Measurements from ENCODE around the gene TRIM15.
"Not testable (repeated sequence)": the region's sequence is repeated elsewhere in the genome, so short reads cannot be mapped to it uniquely, and the experiment has no call there.

DNA sequence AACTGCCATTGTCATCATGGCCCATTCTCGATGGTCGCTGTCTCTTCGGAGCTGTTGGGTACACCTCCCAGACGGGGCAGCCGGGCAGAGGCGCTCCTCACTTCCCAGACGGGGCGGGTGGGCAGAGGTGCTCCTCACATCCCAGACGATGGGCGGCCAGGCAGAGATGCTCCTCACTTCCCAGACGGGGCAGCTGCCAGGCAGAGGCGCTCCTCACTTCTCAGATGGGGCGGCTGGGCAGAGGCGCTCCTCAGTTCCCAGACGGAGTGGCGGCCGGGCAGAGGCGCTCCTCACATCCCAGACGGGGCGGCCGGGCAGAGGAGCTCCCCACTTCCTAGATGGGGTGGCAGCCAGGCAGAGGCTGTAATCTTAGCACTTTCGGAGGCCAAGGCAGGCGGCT, 58.6 kb downstream of the TRIM15 start:
- TF ChIP-seq, protein P1, sequence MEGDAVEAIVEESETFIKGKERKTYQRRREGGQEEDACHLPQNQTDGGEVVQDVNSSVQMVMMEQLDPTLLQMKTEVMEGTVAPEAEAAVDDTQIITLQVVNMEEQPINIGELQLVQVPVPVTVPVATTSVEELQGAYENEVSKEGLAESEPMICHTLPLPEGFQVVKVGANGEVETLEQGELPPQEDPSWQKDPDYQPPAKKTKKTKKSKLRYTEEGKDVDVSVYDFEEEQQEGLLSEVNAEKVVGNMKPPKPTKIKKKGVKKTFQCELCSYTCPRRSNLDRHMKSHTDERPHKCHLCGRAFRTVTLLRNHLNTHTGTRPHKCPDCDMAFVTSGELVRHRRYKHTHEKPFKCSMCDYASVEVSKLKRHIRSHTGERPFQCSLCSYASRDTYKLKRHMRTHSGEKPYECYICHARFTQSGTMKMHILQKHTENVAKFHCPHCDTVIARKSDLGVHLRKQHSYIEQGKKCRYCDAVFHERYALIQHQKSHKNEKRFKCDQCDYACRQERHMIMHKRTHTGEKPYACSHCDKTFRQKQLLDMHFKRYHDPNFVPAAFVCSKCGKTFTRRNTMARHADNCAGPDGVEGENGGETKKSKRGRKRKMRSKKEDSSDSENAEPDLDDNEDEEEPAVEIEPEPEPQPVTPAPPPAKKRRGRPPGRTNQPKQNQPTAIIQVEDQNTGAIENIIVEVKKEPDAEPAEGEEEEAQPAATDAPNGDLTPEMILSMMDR (IDR thresholded peaks at IDR 0.05), result not testable (repeated sequence)
- TF ChIP-seq POLR2A (IDR thresholded peaks at IDR 0.05), result not testable (repeated sequence)
